Caco-2 (cell line): Measurements from ENCODE around the gene RPL12. TPM values are rescaled to one million over a fixed set of nuclear protein-coding genes. Genes with fewer than 3 reads are reported as not detected.

Experiments used
- BruUV-seq: library from RNA; stranded (reverse); fragments of 400-500 nt; replicated peaks from 2 replicates; lab custom pipeline; 2021; lab: Mats Ljungman, UMichigan
- CTCF ChIA-PET: fragments of 300-600 bp; sonication (Branson Sonifier 250); formaldehyde crosslinking; loops from one replicate; lab custom pipeline; 2022; ENCODE audit warnings: antibody characterized with exemption; lab: Charles Lee
- POLR2A ChIA-PET: fragments of 300-600 bp; sonication (Branson Sonifier 250); formaldehyde crosslinking; loops from one replicate; lab custom pipeline; 2022; ENCODE audit warnings: antibody characterized with exemption; lab: Charles Lee
- DNase-seq, 2 experiments: peaks; one replicate each; pipeline versions ENCODE4 v3.0.0 to v3.0.0-alpha.2; 2020 to 2022
- H3K27me3 ChIP-seq: replicated peaks from 2 replicates; pipeline ENCODE4 v1.6.0; 2011; ENCODE audit warnings: low read length; ENCODE audit not compliant: control insufficient read depth, insufficient read depth
- H3K36me3 ChIP-seq: 2 replicates; pipeline ENCODE4 v1.5.1; 2011; ENCODE audit warnings: low read length; ENCODE audit not compliant: control insufficient read depth, insufficient read depth
- H3K4me1 ChIP-seq: fragments of 250-450 bp; sonication (Bioruptor Pico); 2 replicates; pipeline ENCODE4 v1.5.1; 2020; ENCODE audit warnings: mild to moderate bottlenecking
- H3K4me3 ChIP-seq: 2 replicates; pipeline ENCODE4 v1.5.1; 2011; ENCODE audit warnings: low read depth, mild to moderate bottlenecking, control low read depth, low read length
- H3K9me3 ChIP-seq: fragments of 250-450 bp; sonication (Bioruptor Pico); 2 replicates; pipeline ENCODE4 v1.5.1; 2020; ENCODE audit warnings: mild to moderate bottlenecking, moderate library complexity
- H3K27ac Mint-ChIP-seq: one replicate; pipeline ENCODE4 v1.8.0; 2022; ENCODE audit warnings: mixed read lengths; ENCODE audit not compliant: unreplicated experiment
- H3K27me3 Mint-ChIP-seq: one replicate; pipeline ENCODE4 v1.8.0; 2022; ENCODE audit warnings: mixed read lengths; ENCODE audit not compliant: insufficient read depth, unreplicated experiment
- H3K36me3 Mint-ChIP-seq: one replicate; pipeline ENCODE4 v1.8.0; 2022; ENCODE audit warnings: mild to moderate bottlenecking, mixed read lengths; ENCODE audit not compliant: insufficient read depth, unreplicated experiment
- H3K4me1 Mint-ChIP-seq: one replicate; pipeline ENCODE4 v1.8.0; 2022; ENCODE audit warnings: low read depth, mixed read lengths; ENCODE audit not compliant: unreplicated experiment
- H3K4me3 Mint-ChIP-seq: one replicate; pipeline ENCODE4 v1.8.0; 2022; ENCODE audit warnings: mild to moderate bottlenecking, moderate library complexity, mixed read lengths; ENCODE audit not compliant: unreplicated experiment
- H3K9me3 Mint-ChIP-seq: one replicate; pipeline ENCODE4 v1.8.0; 2022; ENCODE audit warnings: mixed read lengths; ENCODE audit not compliant: unreplicated experiment
- intact Hi-C: fragments of 100-400 bp; cut with micrococcal nuclease; formaldehyde crosslinking; loops from one replicate; pipeline ENCODE4 v1.10.0; 2022; ENCODE audit not compliant: unreplicated experiment
- total RNA-seq: library from RNA; stranded (reverse); gene quantifications from 2 replicates; pipeline ENCODE4 v1.2.3, GENCODE V29; 2022
- TF ChIP-seq, protein P1 (sequence below), 2 experiments: fragments of 200-600 bp in 1 of 2; IDR thresholded peaks; 1 replicate in 1 of 2; 2 replicates in 1 of 2; pipeline versions ENCODE4 v1.5.1 to v1.8.0; 2011 to 2022; ENCODE audit warnings: antibody characterized with exemption in 1 of 2, control low read depth in 1 of 2, inconsistent platforms in 1 of 2, low read depth in 1 of 2, low read length in 1 of 2, mild to moderate bottlenecking in 1 of 2, moderate library complexity in 1 of 2; ENCODE audit not compliant: insufficient read depth in 1 of 2, severe bottlenecking in 1 of 2, unreplicated experiment in 1 of 2

The RPL12 gene
- total RNA-seq, 1 experiment from 2014 or later, result 1,592 TPM

DNA sequence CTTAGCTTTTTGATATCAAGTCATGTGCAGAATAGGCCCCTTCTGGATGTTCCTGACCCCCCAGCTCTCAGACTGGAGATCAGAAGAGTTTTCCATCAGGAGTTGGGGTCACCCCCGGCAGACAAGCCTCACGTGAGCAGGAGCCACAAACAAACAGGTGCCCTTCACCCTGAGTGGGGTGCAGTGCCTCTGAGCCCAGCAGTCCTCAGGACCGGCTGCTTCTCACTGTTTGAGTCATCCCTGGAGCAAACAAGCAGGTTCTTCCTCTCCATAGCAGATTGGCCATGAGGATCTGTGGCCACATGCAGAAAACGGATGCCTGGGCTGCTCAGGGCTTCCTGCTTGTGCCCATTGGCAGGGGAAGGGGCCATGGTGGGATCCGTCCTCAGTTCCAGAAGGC is 47.1 kb upstream of the RPL12 start:
- TF ChIP-seq, protein P1, sequence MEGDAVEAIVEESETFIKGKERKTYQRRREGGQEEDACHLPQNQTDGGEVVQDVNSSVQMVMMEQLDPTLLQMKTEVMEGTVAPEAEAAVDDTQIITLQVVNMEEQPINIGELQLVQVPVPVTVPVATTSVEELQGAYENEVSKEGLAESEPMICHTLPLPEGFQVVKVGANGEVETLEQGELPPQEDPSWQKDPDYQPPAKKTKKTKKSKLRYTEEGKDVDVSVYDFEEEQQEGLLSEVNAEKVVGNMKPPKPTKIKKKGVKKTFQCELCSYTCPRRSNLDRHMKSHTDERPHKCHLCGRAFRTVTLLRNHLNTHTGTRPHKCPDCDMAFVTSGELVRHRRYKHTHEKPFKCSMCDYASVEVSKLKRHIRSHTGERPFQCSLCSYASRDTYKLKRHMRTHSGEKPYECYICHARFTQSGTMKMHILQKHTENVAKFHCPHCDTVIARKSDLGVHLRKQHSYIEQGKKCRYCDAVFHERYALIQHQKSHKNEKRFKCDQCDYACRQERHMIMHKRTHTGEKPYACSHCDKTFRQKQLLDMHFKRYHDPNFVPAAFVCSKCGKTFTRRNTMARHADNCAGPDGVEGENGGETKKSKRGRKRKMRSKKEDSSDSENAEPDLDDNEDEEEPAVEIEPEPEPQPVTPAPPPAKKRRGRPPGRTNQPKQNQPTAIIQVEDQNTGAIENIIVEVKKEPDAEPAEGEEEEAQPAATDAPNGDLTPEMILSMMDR (IDR thresholded peaks at IDR 0.05; ENCODE audit: insufficient read depth in 1 of 2, low read depth in 1 of 2, low read length in 1 of 2, severe bottlenecking in 1 of 2, unreplicated experiment in 1 of 2), result no peak
- no peak for DNase-seq
- peaks cover 42% of the 10 kb centered on the region for H3K36me3 Mint-ChIP-seq
- POLR2A ChIA-PET, result no interaction called here
- no peaks in the 10 kb centered on the region for H3K9me3 Mint-ChIP-seq
- H3K27me3 Mint-ChIP-seq, result no peaks in the 10 kb centered on the region
- intact Hi-C loops, result no loop called here
- Histone ChIP-seq H3K4me3 (no peak overlapping the region), H3K4me1 (no peaks in the 10 kb centered on the region), H3K9me3 (no peaks in the 10 kb centered on the region), H3K27me3 (no peaks in the 10 kb centered on the region), H3K36me3 (no peaks in the 10 kb centered on the region; the same call in 1 of the 2 replicates)
- no TSS peak for BruUV-seq
- H3K4me3 Mint-ChIP-seq, result no peak overlapping the region
- no peak overlapping the region for H3K27ac Mint-ChIP-seq
- no peaks in the 10 kb centered on the region for H3K4me1 Mint-ChIP-seq
- CTCF ChIA-PET, result interaction anchor here (0.6 kb wide), 1 partner anchor 77 kb away, joined by 6 read pairs; no protein-coding TSS in a partner anchor

DNA sequence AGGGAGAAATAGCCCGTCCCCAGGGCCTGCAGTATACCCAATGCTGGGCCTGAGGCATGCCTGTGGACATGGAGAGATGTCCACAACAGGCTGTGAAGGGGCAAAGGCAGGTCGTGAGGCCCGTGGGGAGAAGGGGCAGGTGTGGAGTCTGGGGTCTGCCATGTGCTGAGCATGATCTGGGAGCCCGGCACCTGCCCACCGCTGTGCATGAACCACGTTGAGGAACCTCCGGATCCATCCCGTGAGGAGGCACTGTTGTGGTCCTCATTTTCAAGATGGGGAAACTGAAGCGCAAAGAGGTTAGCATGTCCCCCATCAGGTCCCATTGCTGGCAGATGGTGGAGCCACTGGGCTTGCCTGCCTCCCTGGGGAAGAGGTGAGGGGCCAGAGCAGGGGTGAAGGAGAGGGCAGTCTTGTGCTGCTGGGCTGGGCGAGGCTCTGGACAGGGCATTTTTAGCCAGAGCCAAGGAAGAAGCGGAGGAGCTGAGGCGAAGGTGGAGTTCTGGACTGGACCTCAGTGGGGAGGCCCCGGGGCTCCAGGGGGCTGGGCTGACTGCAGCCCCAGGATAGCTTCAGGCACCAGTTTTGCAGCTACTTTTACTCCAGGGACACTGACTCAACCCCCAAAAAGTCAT is 46.6 kb upstream of the RPL12 start:
- TF ChIP-seq, protein P1 (IDR thresholded peaks at IDR 0.05; ENCODE audit: insufficient read depth in 1 of 2, low read depth in 1 of 2, low read length in 1 of 2, severe bottlenecking in 1 of 2, unreplicated experiment in 1 of 2), result no peak
- H3K4me1 Mint-ChIP-seq, result no peaks in the 10 kb centered on the region
- ChIA-PET CTCF (no interaction called here), POLR2A (no interaction called here)
- Histone ChIP-seq H3K9me3 (no peaks in the 10 kb centered on the region), H3K4me3 (no peak overlapping the region), H3K27me3 (no peaks in the 10 kb centered on the region), H3K36me3 (no peaks in the 10 kb centered on the region; the same call in 1 of the 2 replicates), H3K4me1 (no peaks in the 10 kb centered on the region)
- H3K27ac Mint-ChIP-seq, result no peak overlapping the region
- no peaks in the 10 kb centered on the region for H3K27me3 Mint-ChIP-seq
- intact Hi-C loops, result no loop called here
- no peaks in the 10 kb centered on the region for H3K9me3 Mint-ChIP-seq
- H3K4me3 Mint-ChIP-seq, result no peak overlapping the region
- BruUV-seq, result no TSS peak
- H3K36me3 Mint-ChIP-seq, result peaks cover 36% of the 10 kb centered on the region
- DNase-seq, result no peak

- H3K36me3 Mint-ChIP-seq, result peaks cover 30% of the 10 kb centered on the region
- H3K36me3 ChIP-seq, result no peaks in the 10 kb centered on the region; the same call in none of the 2 replicates
- H3K4me1 Mint-ChIP-seq, result no peaks in the 10 kb centered on the region
- H3K27me3 Mint-ChIP-seq, result no peaks in the 10 kb centered on the region
- no peaks in the 10 kb centered on the region for H3K27me3 ChIP-seq
- H3K9me3 ChIP-seq, result no peaks in the 10 kb centered on the region
- intact Hi-C loops, result no loop called here
- no peaks in the 10 kb centered on the region for H3K4me1 ChIP-seq
- no peak overlapping the region for H3K4me3 Mint-ChIP-seq
- DNase-seq, result no peak
- no peak overlapping the region for H3K27ac Mint-ChIP-seq
- H3K4me3 ChIP-seq, result no peak overlapping the region
- no TSS peak for BruUV-seq
- TF ChIP-seq, protein P1 (IDR thresholded peaks at IDR 0.05; ENCODE audit: insufficient read depth in 1 of 2, low read depth in 1 of 2, low read length in 1 of 2, severe bottlenecking in 1 of 2, unreplicated experiment in 1 of 2), result no peak
- ChIA-PET POLR2A (no interaction called here), CTCF (no interaction called here)
- no peaks in the 10 kb centered on the region for H3K9me3 Mint-ChIP-seq
Measured at GRCh38 chr9:127496974-127497373, 45.8 kb upstream of the RPL12 start.
